Neutrophil (primary cell): Measurements from ENCODE around the gene CRYBB2.
"Not testable (repeated sequence)": the region's sequence is repeated elsewhere in the genome, so short reads cannot be mapped to it uniquely, and the experiment has no call there.

Experiments
- H3K27ac ChIP-seq: fragments of 200-600 bp; sonication (generic); 2 replicates; pipeline ENCODE4 v1.5.1; 2016; ENCODE audit warnings: mild to moderate bottlenecking, moderate library complexity
- H3K27me3 ChIP-seq: fragments of 200-600 bp; sonication (generic); 2 replicates; pipeline ENCODE4 v1.6.0; 2016; ENCODE audit warnings: mild to moderate bottlenecking
- H3K36me3 ChIP-seq: fragments of 200-600 bp; sonication (generic); 2 replicates; pipeline ENCODE4 v1.5.1; 2017
- H3K4me1 ChIP-seq, 2 experiments: fragments of 200-600 bp in 1 of 2; sonication (generic) in 1 of 2; 1 replicate in 1 of 2; 2 replicates in 1 of 2; pipeline versions ENCODE4 v1.5.1 to v1.6.1; 2013 to 2016; ENCODE audit warnings: low read depth in 1 of 2, low read length in 1 of 2, mild to moderate bottlenecking in 1 of 2, moderate library complexity in 1 of 2; ENCODE audit not compliant: control insufficient read depth in 1 of 2, insufficient read depth in 1 of 2
- H3K4me3 ChIP-seq, 2 experiments: fragments of 200-600 bp in 1 of 2; sonication (generic) in 1 of 2; 1 replicate in 1 of 2; 2 replicates in 1 of 2; pipeline ENCODE4 v1.5.1; 2013 to 2016; ENCODE audit warnings: low read depth in 1 of 2, low read length in 1 of 2, mild to moderate bottlenecking in 1 of 2, moderate library complexity in 1 of 2
- H3K9me3 ChIP-seq: fragments of 200-600 bp; sonication (generic); 2 replicates; pipeline ENCODE4 v1.5.1; 2016
- TF ChIP-seq, protein P1 (sequence below): fragments of 200-600 bp; sonication (generic); IDR thresholded peaks from 2 replicates; pipeline ENCODE4 v1.5.1; 2016; ENCODE audit warnings: antibody characterized with exemption

Gene CRYBB2

DNA sequence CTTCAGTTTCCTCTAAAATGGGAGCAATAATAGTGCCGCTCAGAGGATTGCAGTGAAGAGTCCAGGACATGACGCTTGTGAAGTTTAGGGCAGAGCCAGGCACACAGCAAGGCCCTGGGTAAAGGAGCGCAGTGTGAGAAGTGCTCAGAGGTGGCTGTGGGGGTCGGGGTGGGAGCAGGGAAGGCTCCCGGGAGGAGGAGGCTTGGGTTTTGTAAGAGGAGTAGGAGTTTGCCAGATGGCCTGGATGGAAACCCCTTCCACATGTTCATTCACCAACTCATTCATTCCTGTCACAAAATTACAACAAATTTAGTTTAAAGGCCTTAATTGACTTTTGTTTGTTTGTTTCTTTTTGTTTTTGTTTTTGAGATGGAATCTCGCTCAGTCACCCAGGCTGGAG is 17.0 kb downstream of the CRYBB2 start:
- Histone ChIP-seq H3K4me3 (no peak overlapping the region), H3K27me3 (peaks cover 42% of the 10 kb centered on the region), H3K4me1 (no peaks in the 10 kb centered on the region), H3K9me3 (no peaks in the 10 kb centered on the region), H3K27ac (no peak overlapping the region), H3K36me3 (no peaks in the 10 kb centered on the region)
- TF ChIP-seq, protein P1, sequence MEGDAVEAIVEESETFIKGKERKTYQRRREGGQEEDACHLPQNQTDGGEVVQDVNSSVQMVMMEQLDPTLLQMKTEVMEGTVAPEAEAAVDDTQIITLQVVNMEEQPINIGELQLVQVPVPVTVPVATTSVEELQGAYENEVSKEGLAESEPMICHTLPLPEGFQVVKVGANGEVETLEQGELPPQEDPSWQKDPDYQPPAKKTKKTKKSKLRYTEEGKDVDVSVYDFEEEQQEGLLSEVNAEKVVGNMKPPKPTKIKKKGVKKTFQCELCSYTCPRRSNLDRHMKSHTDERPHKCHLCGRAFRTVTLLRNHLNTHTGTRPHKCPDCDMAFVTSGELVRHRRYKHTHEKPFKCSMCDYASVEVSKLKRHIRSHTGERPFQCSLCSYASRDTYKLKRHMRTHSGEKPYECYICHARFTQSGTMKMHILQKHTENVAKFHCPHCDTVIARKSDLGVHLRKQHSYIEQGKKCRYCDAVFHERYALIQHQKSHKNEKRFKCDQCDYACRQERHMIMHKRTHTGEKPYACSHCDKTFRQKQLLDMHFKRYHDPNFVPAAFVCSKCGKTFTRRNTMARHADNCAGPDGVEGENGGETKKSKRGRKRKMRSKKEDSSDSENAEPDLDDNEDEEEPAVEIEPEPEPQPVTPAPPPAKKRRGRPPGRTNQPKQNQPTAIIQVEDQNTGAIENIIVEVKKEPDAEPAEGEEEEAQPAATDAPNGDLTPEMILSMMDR, result no peak

DNA sequence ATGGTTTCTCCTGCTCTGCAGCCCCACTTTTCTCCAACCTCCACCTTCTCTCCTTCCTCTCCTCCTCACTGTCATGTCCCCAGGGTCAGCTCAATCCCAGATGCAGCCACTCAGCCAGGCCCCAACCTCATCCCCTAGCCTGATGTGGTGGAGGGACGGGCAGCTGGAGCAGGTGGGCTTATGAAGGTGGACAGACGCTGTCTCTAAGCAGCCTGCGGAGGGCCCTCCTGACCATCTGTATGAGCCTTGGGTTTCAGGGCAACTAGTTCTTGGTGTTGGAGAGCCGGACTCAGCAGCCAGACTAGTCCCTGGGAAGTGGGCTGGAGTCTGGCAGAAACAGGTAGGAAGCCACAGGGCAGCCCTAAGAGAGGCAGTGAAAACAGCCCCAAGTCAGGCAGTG is 18.1 kb downstream of the CRYBB2 start:
- no peaks in the 10 kb centered on the region for H3K36me3 ChIP-seq
- TF ChIP-seq, protein P1, result no peak
- no peaks in the 10 kb centered on the region for H3K4me1 ChIP-seq
- peaks cover 42% of the 10 kb centered on the region for H3K27me3 ChIP-seq
- no peaks in the 10 kb centered on the region for H3K9me3 ChIP-seq
- no peak overlapping the region for H3K4me3 ChIP-seq
- H3K27ac ChIP-seq, result no peak overlapping the region

DNA sequence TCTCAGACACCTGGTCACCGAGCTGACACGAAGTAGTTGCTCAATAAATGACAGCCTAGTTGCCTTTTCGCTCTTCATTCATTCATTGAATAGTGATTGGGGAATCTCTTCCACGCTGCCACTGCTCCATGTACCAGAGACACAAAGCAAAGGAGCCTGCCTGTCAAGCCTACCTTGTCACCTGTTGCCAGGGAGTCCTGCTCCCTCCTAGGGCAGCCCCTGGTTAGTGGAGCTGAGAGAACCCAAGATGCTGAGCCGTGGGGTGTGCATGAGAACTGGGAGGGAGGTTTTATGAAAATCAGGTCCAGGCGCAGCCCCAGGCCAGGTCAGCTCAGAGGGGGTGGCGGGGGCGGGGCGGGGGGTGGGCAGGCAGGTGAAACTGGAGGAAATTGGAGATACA is 18.6 kb downstream of the CRYBB2 start:
- H3K36me3 ChIP-seq, H3K27ac ChIP-seq, H3K9me3 ChIP-seq, H3K4me1 ChIP-seq, H3K4me3 ChIP-seq: not testable (repeated sequence)
- peaks cover 42% of the 10 kb centered on the region for H3K27me3 ChIP-seq

DNA sequence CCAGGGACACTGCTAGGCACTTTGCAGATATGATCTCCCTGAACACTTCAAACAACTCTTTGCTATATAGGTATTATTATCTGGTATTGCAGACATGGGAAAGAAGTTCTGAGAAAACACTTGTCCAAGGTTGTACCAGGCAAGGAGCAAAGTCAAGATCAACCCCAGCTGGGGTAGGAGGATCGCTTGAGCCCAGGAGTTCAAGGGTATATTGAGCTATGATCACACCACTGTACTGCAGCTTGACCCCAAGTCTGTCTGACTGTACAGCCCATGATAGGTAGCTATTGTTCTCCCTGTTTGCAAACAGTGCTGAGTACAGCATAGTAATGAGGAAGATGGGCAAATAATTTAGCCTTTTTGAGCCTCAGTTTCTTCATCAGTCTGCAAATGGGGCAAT is 35.7 kb downstream of the CRYBB2 start:
- H3K9me3 ChIP-seq, H3K4me1 ChIP-seq, H3K27me3 ChIP-seq, H3K36me3 ChIP-seq, H3K4me3 ChIP-seq, H3K27ac ChIP-seq: not testable (repeated sequence)

DNA sequence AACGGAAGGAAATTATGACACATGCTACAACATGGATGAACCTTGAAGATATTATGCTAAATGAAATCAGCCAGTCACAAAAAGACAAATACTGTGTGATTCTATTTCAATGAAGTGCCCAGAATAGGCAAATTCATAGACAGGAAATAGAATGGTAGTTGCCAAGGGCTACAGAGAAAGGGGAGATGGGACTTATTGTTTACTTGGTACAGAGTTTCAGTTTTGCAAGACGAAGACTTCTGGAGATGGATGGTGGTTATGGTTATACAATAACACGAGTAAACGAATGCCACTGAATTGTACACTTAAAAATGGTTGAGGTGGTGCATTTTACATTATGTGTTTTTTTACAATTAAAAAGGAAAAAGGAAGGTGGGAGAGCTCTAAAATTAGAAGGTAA is 48.1 kb downstream of the CRYBB2 start:
- not testable (repeated sequence) for H3K27ac ChIP-seq, H3K4me1 ChIP-seq, H3K4me3 ChIP-seq, H3K27me3 ChIP-seq, H3K36me3 ChIP-seq, H3K9me3 ChIP-seq

DNA sequence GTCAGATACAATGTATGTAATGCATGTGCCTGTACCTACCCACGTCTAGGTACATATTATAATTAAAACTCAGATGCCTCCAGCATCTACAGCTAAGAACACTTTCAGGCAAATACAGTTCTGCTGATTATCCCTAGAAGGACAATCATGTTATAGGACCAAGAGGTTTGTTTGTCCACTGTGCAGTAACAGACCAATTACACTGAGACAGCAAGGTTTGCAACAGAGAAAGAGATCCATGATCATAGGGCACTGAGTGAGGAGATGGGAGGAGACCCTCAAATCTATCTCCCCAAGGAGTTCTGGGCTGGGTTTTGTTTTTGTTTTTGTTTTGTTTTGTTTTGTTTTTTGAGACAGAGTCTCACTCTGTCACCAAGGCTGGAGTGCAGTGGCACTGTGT is 49.5 kb downstream of the CRYBB2 start:
- not testable (repeated sequence) for H3K4me1 ChIP-seq, H3K27ac ChIP-seq, H3K9me3 ChIP-seq, H3K36me3 ChIP-seq, H3K27me3 ChIP-seq, H3K4me3 ChIP-seq

DNA sequence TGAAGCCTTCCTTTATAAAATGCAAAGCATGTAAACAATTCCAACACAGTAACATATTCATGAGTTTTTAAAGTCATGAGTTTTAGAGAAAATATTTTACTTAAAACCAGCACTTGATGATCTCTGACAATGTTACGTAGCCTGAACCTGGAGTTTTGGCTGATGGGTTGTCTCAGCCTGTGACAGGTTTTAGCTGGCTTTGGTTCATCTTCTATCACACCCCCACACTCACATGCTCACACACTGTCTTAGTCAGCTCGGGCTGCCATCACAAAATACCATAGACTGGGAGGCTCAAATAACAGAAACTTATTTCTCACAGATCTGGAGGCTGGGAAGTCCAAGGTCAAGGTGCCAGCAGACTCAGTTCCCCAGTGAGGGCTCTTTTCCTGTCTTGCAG is 50.6 kb downstream of the CRYBB2 start:
- not testable (repeated sequence) for H3K4me3 ChIP-seq, H3K4me1 ChIP-seq

DNA sequence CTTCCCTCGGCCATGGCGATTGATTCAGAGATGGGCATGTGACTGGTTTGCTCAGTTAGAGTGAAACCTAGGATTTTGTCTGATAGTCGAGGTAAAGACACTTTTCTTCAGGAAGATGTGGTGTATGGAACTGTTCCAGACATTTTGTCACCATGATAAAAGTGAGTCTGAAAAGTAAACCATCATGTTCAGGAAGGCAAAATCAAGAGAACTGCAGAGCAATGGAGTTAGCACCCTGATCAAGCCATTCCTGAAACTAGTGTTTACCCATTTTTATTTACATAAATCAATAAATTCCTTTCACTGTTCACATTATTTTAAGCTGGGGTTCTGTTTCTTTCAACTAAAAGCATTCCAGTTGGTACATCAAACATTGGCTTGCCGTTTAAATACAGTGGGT is 53.8 kb downstream of the CRYBB2 start:
- H3K4me1 ChIP-seq, H3K9me3 ChIP-seq, H3K36me3 ChIP-seq, H3K4me3 ChIP-seq, H3K27ac ChIP-seq: not testable (repeated sequence)
- H3K27me3 ChIP-seq, result peaks cover 15% of the 10 kb centered on the region

More for the DNA sequence above, 50.6 kb downstream of the CRYBB2 start:
- H3K36me3 ChIP-seq, H3K27me3 ChIP-seq, H3K9me3 ChIP-seq, H3K27ac ChIP-seq: not testable (repeated sequence)

DNA sequence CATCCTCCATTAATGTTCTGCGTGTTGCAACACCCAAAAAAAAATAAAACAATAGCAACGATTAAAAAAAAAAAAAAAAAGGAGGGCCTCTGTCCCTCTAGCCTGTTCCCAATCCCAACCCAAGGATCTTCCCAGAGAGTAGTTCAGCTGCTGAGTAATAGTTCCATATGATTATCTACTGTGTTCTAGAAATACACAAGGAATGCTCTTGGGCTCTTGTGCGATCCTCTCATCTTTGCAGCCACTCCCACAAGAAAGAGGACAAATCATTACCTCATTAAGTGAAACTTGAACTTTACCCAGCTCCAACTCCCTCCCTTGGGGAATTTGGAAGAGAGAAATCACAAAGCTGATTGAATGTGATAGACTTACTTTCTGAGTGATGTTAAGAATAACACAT is 54.5 kb downstream of the CRYBB2 start:
- not testable (repeated sequence) for H3K4me1 ChIP-seq, H3K9me3 ChIP-seq, H3K36me3 ChIP-seq, H3K4me3 ChIP-seq, H3K27ac ChIP-seq
- H3K27me3 ChIP-seq, result peaks cover 18% of the 10 kb centered on the region

DNA sequence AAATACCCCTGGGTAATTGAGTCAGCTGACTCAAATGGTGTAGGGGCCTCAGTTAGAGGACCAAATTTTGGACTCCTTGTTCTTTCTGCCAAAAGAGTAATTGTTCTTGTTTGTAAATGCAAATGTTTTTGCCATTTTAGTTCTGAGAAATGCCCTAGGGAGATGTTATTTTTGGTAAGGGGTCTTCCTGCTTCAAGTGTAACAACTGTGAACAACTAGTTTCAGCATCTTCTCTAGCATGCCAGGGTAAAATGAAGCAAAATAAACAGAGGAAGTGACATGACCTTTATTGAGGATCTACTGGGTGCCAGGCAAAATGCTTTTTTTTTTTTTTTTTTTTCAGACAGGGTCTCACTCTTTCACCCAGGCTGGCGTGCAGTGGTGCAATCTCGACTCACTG is 60.7 kb downstream of the CRYBB2 start:
- not testable (repeated sequence) for H3K4me1 ChIP-seq, H3K9me3 ChIP-seq, H3K36me3 ChIP-seq, H3K27ac ChIP-seq, H3K4me3 ChIP-seq
- H3K27me3 ChIP-seq, result peaks cover 71% of the 10 kb centered on the region
